ENCODE data around the gene PLB1.

- TF ChIP-seq CTCF (conservative IDR thresholded peaks at IDR 0.05; ENCODE audit: low read depth, low read length) (no peak), EZH2phosphoT487 (IDR thresholded peaks at IDR 0.05; ENCODE audit: borderline replicate concordance, low read length) (no peak), EZH2 (IDR thresholded peaks at IDR 0.05; ENCODE audit: low read length, unreplicated experiment) (no peak)
Observed at GRCh38 chr2:28523902-28524301, 28.0 kb downstream of the PLB1 start.
